Skeletal muscle tissue (tissue), 4 donors: ENCODE measurements around the gene HTR3C. TPM values are rescaled to one million over a fixed set of nuclear protein-coding genes. Genes with fewer than 3 reads are reported as not detected.
A peak's percentile ranks its signal among the peaks of the same experiment; 100 is the strongest.
"Not testable (repeated sequence)": the region's sequence is repeated elsewhere in the genome, so short reads cannot be mapped to it uniquely, and the experiment has no call there.

ENCODE experiments used
- H3K27ac ChIP-seq: one replicate; pipeline ENCODE4 v1.7.0; 2013; ENCODE audit warnings: mild to moderate bottlenecking, low read depth, low read length, inconsistent platforms
- H3K27me3 ChIP-seq, 3 donors: one replicate each; pipeline ENCODE4 v1.7.0; 2013; ENCODE audit warnings: low read length in 3 of 3; ENCODE audit not compliant: control insufficient read depth in 3 of 3, insufficient read depth in 3 of 3
- H3K36me3 ChIP-seq, 3 donors: one replicate each; pipeline ENCODE4 v1.7.0; 2013; ENCODE audit warnings: low read length in 3 of 3; ENCODE audit not compliant: control insufficient read depth in 3 of 3, insufficient read depth in 3 of 3
- H3K4me1 ChIP-seq, 3 donors: one replicate each; pipeline ENCODE4 v1.7.0; 2013; ENCODE audit warnings: low read length in 3 of 3, mild to moderate bottlenecking in 3 of 3; ENCODE audit not compliant: control insufficient read depth in 3 of 3, insufficient read depth in 3 of 3
- H3K4me3 ChIP-seq, 3 donors: one replicate each; pipeline ENCODE4 v1.7.0; 2013; ENCODE audit warnings: low read length in 3 of 3
- H3K9ac ChIP-seq, 3 donors: one replicate each; pipeline ENCODE4 v1.7.0; 2013; ENCODE audit warnings: low read length in 3 of 3, mild to moderate bottlenecking in 3 of 3, moderate library complexity in 2 of 3, low read depth in 1 of 3
- H3K9me3 ChIP-seq, 3 donors: one replicate each; pipeline ENCODE4 v1.7.0; 2013; ENCODE audit warnings: low read length in 3 of 3; ENCODE audit not compliant: control insufficient read depth in 3 of 3
- total RNA-seq: library from RNA; depleted of rRNA; stranded (reverse); fragments of >200 nt; gene quantifications from one replicate; pipeline ENCODE4 v1.2.3, GENCODE V29; 2014
- donor health status: Osteomylitis.

The HTR3C gene
- total RNA-seq, 1 donor from 2014 or later: not detected

- Histone ChIP-seq H3K9ac (peak overlapping the region; percentile 79 to 97 (median 86)), H3K9me3 (no peaks in the 10 kb centered on the region), H3K27me3 (no peaks in the 10 kb centered on the region), H3K4me1 (peaks cover 15 to 35% (median 24%) of the 10 kb centered on the region in 3 donors), H3K36me3 (peaks cover 11 to 17% (median 14%) of the 10 kb centered on the region in 3 donors), H3K27ac (peak overlapping the region; percentile 89), H3K4me3 (peak overlapping the region; percentile 70 to 100 (median 74))
Observed at GRCh38 chr3:184015381-184016019, 37.3 kb upstream of the HTR3C start.

DNA sequence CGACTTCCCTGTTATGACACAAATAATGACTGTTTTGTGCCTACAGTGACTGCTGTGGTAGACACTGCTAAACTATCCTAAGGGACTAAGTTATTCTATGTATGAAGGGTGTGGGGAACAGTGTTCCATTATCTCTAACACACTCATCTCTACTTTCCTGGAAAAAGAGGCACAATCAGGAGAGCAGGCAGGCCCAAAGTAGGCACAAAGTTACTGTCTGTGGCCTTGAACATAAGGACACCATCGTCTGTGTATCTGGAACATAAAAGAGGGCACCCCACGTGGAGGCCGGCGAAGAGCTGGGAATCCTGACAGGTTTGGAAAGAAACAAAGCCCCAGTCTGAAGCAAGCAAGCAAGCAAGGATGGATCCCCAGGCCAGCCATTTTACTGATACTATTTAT, 36.7 kb upstream of the HTR3C start:
- H3K9ac ChIP-seq: peak overlapping the region; percentile 79 to 97 (median 86)
- no peaks in the 10 kb centered on the region for H3K9me3 ChIP-seq
- H3K4me1 ChIP-seq: peaks cover 15 to 35% (median 24%) of the 10 kb centered on the region in 3 donors
- peaks cover 11 to 16% (median 13%) of the 10 kb centered on the region in 3 donors for H3K36me3 ChIP-seq
- peak overlapping the region; percentile 70 to 100 (median 98) for H3K4me3 ChIP-seq
- H3K27me3 ChIP-seq: no peaks in the 10 kb centered on the region
- H3K27ac ChIP-seq: peak overlapping the region; percentile 89

DNA sequence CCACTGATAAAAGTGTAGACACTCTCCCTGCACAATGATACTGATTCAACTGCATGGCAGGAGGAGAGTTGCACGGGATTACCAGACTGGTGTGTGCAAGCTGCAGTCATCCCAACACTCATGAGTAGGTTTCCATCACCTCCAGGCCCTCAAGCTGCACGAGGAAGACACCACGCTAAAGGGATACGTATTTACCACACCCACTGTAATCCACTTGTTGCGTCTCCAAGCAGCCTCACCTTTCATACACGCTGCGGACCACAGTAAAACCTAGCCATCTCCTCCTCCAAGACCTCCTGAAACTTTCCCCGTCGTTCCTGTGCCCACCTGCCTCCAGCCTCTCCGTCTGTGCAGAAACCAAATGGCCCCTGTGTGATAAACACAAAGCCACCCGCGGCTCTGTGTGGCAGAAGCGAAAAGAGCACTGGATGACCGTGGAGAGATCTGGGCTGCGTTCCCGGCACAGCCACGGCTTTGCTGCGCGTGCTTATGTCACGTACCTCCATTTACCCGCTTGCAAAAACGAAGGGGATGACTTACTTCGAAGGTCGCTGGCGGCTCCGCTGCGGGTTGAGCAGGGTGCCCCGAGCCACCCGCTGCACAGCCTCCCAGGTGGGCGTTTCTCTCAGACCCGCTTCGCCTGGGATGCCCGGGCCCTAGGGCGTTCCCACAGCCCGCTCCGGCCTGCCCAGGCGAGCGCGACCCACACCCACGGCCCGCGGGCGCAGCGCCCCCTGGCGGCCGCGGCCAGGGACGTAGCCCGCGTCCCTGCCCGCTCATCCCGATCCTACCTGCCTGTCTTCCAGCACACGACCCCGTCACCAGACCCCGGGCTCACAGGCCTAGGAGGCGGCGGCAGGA, 35.8 kb upstream of the HTR3C start:
- Histone ChIP-seq H3K9ac (peak overlapping the region; percentile 90 to 97 (median 91)), H3K4me3 (peak overlapping the region; percentile 96 to 100 (median 98)), H3K4me1 (peaks cover 15 to 35% (median 24%) of the 10 kb centered on the region in 3 donors), H3K27ac (peak overlapping the region; percentile 89), H3K9me3 (no peaks in the 10 kb centered on the region), H3K27me3 (no peaks in the 10 kb centered on the region), H3K36me3 (peaks cover 5 to 12% (median 11%) of the 10 kb centered on the region in 3 donors)

DNA sequence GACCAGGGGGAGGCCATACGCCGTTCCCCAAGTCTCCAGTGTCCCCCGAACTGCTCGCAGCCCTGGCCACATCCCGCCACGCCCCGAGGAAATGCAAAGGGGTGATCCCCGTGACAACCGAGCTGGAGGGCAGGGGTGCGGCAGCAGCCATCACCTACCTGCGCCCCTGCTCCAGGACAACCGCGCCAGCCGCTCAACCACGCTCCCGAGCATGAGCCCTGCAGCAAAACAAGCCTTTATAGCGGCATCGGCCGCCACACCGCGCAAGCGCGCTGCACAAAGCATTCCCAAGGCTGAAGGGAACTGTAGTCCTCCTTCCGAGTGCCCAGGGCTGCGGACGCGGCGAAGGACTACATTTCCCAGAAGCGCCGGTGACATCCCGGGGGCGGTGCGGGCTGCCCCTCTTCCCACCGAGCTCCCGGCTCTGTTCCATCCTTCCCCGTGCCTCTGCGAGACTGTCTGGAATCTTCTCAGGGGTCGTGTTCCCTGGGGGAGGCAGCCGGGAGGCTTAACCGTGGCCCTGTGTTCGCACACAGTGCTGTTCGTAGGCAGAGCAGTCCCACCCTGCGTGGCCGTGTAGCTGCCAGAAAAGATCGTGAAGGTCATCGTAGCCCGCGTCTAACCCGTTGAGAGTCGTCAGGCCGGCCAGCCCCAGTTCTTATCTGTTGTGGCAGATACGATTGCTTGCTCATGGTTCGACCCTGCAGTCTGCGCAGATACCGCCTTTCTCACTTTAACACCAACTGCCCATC, 35.0 kb upstream of the HTR3C start, which contains the start of gene ABCC5:
TSS of gene ABCC5 (minus strand) at position 213 of the 752 bp plus-strand sequence. CDS start 3,492 bp downstream, outside the sequence.
- peak within 1 kb of the TSS; percentile 96 to 100 (median 98) for H3K4me3 ChIP-seq
- peaks cover 5 to 6% (median 5%) of the 10 kb centered on the region in 3 donors for H3K36me3 ChIP-seq
- no peaks in the 10 kb centered on the region for H3K9me3 ChIP-seq
- H3K4me1 ChIP-seq: peaks cover 15 to 29% (median 21%) of the 10 kb centered on the region in 3 donors
- H3K9ac ChIP-seq: peak within 1 kb of the TSS; percentile 90 to 97 (median 91)
- peak within 1 kb of the TSS; percentile 89 for H3K27ac ChIP-seq
- no peaks in the 10 kb centered on the region for H3K27me3 ChIP-seq

DNA sequence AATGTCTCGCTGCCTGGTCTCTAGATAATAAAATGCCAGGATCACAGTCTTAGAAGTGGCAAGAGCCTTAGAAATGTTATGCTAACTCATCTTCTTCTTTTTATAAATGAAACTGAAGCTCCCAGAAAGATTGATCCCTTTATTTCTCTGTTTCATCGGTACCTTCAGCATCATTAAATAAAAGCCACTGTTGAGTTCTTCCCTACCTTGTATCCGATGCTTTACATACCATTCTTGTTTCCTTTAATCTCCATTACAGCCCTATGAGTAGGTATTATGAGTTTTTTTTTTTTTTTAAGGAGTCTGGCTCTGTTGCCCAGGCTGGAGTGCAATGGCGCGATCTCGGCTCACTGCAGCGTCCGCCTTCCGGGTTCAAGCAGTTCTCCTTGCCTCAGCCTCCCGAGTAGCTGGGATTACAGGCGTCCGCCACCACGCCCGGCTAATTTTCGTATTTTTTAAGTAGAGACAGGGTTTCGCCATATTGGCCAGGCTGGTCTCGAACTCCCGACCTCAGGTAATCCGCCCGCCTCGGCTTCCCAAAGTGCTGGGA, 34.3 kb upstream of the HTR3C start:
- Histone ChIP-seq H3K27ac (peak overlapping the region; percentile 89), H3K36me3 (peaks cover 3 to 5% (median 4%) of the 10 kb centered on the region in 3 donors), H3K9ac (peak overlapping the region; percentile 90 to 97 (median 91)), H3K4me1 (peaks cover 15 to 26% (median 21%) of the 10 kb centered on the region in 3 donors), H3K9me3 (no peaks in the 10 kb centered on the region), H3K27me3 (no peaks in the 10 kb centered on the region), H3K4me3 (peak overlapping the region; percentile 96 to 100 (median 98))

- no peak overlapping the region for H3K9ac ChIP-seq
- no peaks in the 10 kb centered on the region for H3K9me3 ChIP-seq
- no peak overlapping the region for H3K4me3 ChIP-seq
- H3K27me3 ChIP-seq: no peaks in the 10 kb centered on the region
- H3K4me1 ChIP-seq: peaks cover 4 to 10% (median 6%) of the 10 kb centered on the region in 3 donors
- H3K36me3 ChIP-seq: no peaks in the 10 kb centered on the region
- no peak overlapping the region for H3K27ac ChIP-seq
Observed at GRCh38 chr3:184022323-184022722, 30.5 kb upstream of the HTR3C start.

- not testable (repeated sequence) for H3K27me3 ChIP-seq, H3K4me1 ChIP-seq, H3K36me3 ChIP-seq, H3K27ac ChIP-seq, H3K9me3 ChIP-seq, H3K9ac ChIP-seq, H3K4me3 ChIP-seq
Observed at GRCh38 chr3:184025256-184025655, 27.6 kb upstream of the HTR3C start.

DNA sequence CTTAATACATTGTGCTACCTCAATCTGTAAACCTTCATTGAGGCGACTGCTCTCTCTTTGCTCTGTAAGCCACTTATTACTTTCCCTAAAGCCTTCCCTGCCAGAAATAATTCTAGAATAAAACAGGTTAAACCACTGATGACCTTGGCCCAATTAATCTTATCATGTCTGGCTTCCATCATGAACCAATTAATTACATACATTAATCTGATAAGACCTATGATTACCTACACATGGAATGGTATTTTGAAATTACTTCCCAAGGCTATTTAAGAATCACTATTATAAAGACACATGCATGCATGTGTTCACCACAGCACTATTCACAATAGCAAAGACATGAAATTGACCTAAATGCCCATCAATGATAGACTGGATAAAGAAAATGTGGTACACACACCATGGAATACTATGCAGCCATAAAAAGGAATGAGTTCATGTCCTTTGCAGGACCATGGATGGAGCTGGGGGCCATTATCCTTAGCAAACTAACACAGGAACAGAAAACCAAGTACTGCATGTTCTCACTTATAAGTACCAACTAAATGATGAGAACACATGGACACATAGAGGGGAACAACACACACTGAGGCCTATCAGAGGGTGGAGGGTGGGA, 24.5 kb upstream of the HTR3C start:
- H3K4me1 ChIP-seq, H3K36me3 ChIP-seq, H3K9me3 ChIP-seq, H3K9ac ChIP-seq, H3K27ac ChIP-seq, H3K4me3 ChIP-seq, H3K27me3 ChIP-seq: not testable (repeated sequence)

GRCh38 chr3:184029443-184029842, 23.4 kb upstream of the HTR3C start:
- Histone ChIP-seq H3K4me3 (no peak overlapping the region), H3K9ac (no peak overlapping the region), H3K4me1 (no peaks in the 10 kb centered on the region), H3K36me3 (no peaks in the 10 kb centered on the region), H3K27ac (no peak overlapping the region), H3K27me3 (no peaks in the 10 kb centered on the region), H3K9me3 (no peaks in the 10 kb centered on the region)
